H1 (cell line): Measurements from ENCODE around the gene ACP3. TPM values are rescaled to one million over a fixed set of nuclear protein-coding genes. Genes with fewer than 3 reads are reported as not detected.

Experiments
- CTCF ChIA-PET: fragments of 300-600 bp; sonication (Branson Sonifier 250); formaldehyde crosslinking; loops from one replicate; lab custom pipeline; 2021; ENCODE audit not compliant: partially characterized antibody; lab: Charles Lee
- POLR2A ChIA-PET: fragments of 300-600 bp; sonication (Branson Sonifier 250); formaldehyde crosslinking; loops from one replicate; lab custom pipeline; 2021; ENCODE audit warnings: inconsistent platforms; ENCODE audit not compliant: partially characterized antibody; lab: Charles Lee
- DNase-seq, 2 experiments: peaks; one replicate each; pipeline versions ENCODE4 v3.0.0 to v3.0.0-alpha.2; 2010 to 2022; ENCODE audit warnings: low spot score in 2 of 2, low read depth in 1 of 2, mixed read lengths in 1 of 2
- FAIRE-seq: peaks from 2 replicates; lab custom pipeline; 2011; peaks lifted over from hg19 to GRCh38; lab: Jason Lieb, UNC
- H2AFZ ChIP-seq: 2 replicates; pipeline ENCODE4 v1.8.1; 2012; ENCODE audit warnings: low read length, inconsistent platforms
- H2AK5ac ChIP-seq: 2 replicates; pipeline ENCODE4 v1.6.1; 2013; ENCODE audit warnings: low read depth, low read length
- H2BK120ac ChIP-seq: replicated peaks from 2 replicates; pipeline ENCODE3; 2013; ENCODE audit warnings: low read depth, low read length, inconsistent platforms
- H2BK12ac ChIP-seq: 2 replicates; pipeline ENCODE4 v1.6.1; 2013; ENCODE audit warnings: low read depth, low read length
- H2BK15ac ChIP-seq: 2 replicates; pipeline ENCODE4 v1.6.1; 2013; ENCODE audit warnings: low read length
- H2BK20ac ChIP-seq: 2 replicates; pipeline ENCODE4 v1.6.1; 2013; ENCODE audit warnings: low read length
- H2BK5ac ChIP-seq: 2 replicates; pipeline ENCODE4 v1.6.1; 2013; ENCODE audit warnings: low read depth, low read length
- H3K14ac ChIP-seq: 2 replicates; pipeline ENCODE4 v1.6.1; 2013; ENCODE audit warnings: inconsistent platforms; ENCODE audit not compliant: insufficient read length
- H3K18ac ChIP-seq: 2 replicates; pipeline ENCODE4 v1.6.1; 2013; ENCODE audit warnings: low read length; ENCODE audit errors: extremely low read depth
- H3K23ac ChIP-seq: 2 replicates; pipeline ENCODE4 v1.6.1; 2013; ENCODE audit warnings: inconsistent platforms; ENCODE audit not compliant: insufficient read length
- H3K23me2 ChIP-seq: 2 replicates; pipeline ENCODE4 v1.6.1; 2013; ENCODE audit warnings: low read depth, low read length
- H3K27ac ChIP-seq: 2 replicates; pipeline ENCODE4 v1.6.1; 2011; ENCODE audit warnings: low read depth, low read length, inconsistent platforms
- H3K27me3 ChIP-seq, 4 experiments: replicated peaks in 1 of 4; 1 replicate in 1 of 4; 2 replicates in 3 of 4; pipeline versions ENCODE4 v1.6.1 to v1.8.1; 2011 to 2013; ENCODE audit warnings: low read length in 3 of 4, mild to moderate bottlenecking in 3 of 4, inconsistent platforms in 2 of 4, mixed read lengths in 2 of 4, moderate library complexity in 1 of 4; ENCODE audit not compliant: control insufficient read depth in 3 of 4, insufficient read depth in 3 of 4; ENCODE audit errors: extremely low read depth in 1 of 4
- H3K36me3 ChIP-seq, 4 experiments: 2 replicates each; pipeline versions ENCODE4 v1.6.1 to v1.8.1; 2011 to 2013; ENCODE audit warnings: mild to moderate bottlenecking in 4 of 4, low read length in 3 of 4, moderate library complexity in 2 of 4, control low read depth in 1 of 4, inconsistent platforms in 1 of 4; ENCODE audit not compliant: insufficient read depth in 4 of 4, control insufficient read depth in 2 of 4
- H3K4ac ChIP-seq: replicated peaks from 2 replicates; pipeline ENCODE3; 2013; ENCODE audit warnings: low read length, low read depth, mixed read lengths, inconsistent platforms; ENCODE audit not compliant: insufficient read length
- H3K4me1 ChIP-seq, 4 experiments: replicated peaks in 1 of 4; 1 replicate in 1 of 4; 2 replicates in 3 of 4; pipeline versions ENCODE4 v1.6.1 to v1.8.1; 2011 to 2013; ENCODE audit warnings: low read length in 3 of 4, inconsistent platforms in 2 of 4, mixed read lengths in 1 of 4; ENCODE audit not compliant: insufficient read depth in 4 of 4, control insufficient read depth in 3 of 4
- H3K4me2 ChIP-seq, 2 experiments: 2 replicates each; pipeline versions ENCODE4 v1.6.1 to v1.8.1; 2011 to 2013; ENCODE audit warnings: low read depth in 2 of 2, low read length in 2 of 2, control low read depth in 1 of 2, inconsistent platforms in 1 of 2, mild to moderate bottlenecking in 1 of 2; ENCODE audit not compliant: insufficient read depth in 1 of 2
- H3K4me3 ChIP-seq, 4 experiments: fragments of 200-600, 300-600 bp in 1 of 4; sonication (generic), shearing (Covaris generic), sonication (Bioruptor Twin) in 1 of 4; 2 replicates each; pipeline versions ENCODE4 v1.5.1 to v1.8.1; 2011 to 2016; ENCODE audit warnings: low read length in 4 of 4, low read depth in 3 of 4, control low read depth in 2 of 4, inconsistent platforms in 2 of 4, mild to moderate bottlenecking in 2 of 4, mixed read lengths in 1 of 4, moderate library complexity in 1 of 4; ENCODE audit not compliant: insufficient read depth in 2 of 4; ENCODE audit errors: extremely low read depth in 1 of 4
- H3K56ac ChIP-seq: replicated peaks from 2 replicates; pipeline ENCODE3; 2013; ENCODE audit warnings: low read depth, mild to moderate bottlenecking, mixed read lengths, low read length, inconsistent platforms; ENCODE audit not compliant: insufficient read length
- H3K79me1 ChIP-seq: 2 replicates; pipeline ENCODE4 v1.6.1; 2013; ENCODE audit warnings: low read depth, low read length, control low read depth
- H3K79me2 ChIP-seq, 2 experiments: 2 replicates each; pipeline versions ENCODE4 v1.6.1 to v1.8.1; 2012 to 2013; ENCODE audit warnings: low read length in 2 of 2, mild to moderate bottlenecking in 2 of 2, inconsistent platforms in 1 of 2; ENCODE audit not compliant: insufficient read depth in 2 of 2, control insufficient read depth in 1 of 2
- H3K9ac ChIP-seq, 4 experiments: replicated peaks in 1 of 4; 1 replicate in 1 of 4; 2 replicates in 3 of 4; pipeline versions ENCODE4 v1.6.1 to v1.8.1; 2011 to 2013; ENCODE audit warnings: low read depth in 3 of 4, low read length in 3 of 4, control low read depth in 2 of 4, mild to moderate bottlenecking in 2 of 4, moderate library complexity in 2 of 4, inconsistent platforms in 1 of 4; ENCODE audit errors: extremely low read depth in 1 of 4
- H3K9me3 ChIP-seq, 2 experiments: 2 replicates each; pipeline versions ENCODE4 v1.6.1 to v1.8.1; 2012 to 2013; ENCODE audit warnings: mild to moderate bottlenecking in 2 of 2, moderate library complexity in 2 of 2, control low read depth in 1 of 2, inconsistent platforms in 1 of 2, low read depth in 1 of 2, low read length in 1 of 2, mixed read lengths in 1 of 2; ENCODE audit not compliant: insufficient read depth in 2 of 2
- H4K20me1 ChIP-seq, 2 experiments: replicated peaks in 1 of 2; 2 replicates each; pipeline versions ENCODE3 to v1.8.1; 2011 to 2013; ENCODE audit warnings: inconsistent platforms in 2 of 2, low read length in 2 of 2, mild to moderate bottlenecking in 1 of 2; ENCODE audit not compliant: insufficient read depth in 2 of 2, control insufficient read depth in 1 of 2
- H4K5ac ChIP-seq: 2 replicates; pipeline ENCODE4 v1.6.1; 2013; ENCODE audit warnings: low read length, low read depth, mixed read lengths, inconsistent platforms; ENCODE audit not compliant: insufficient read length
- H4K8ac ChIP-seq: 2 replicates; pipeline ENCODE4 v1.8.0; 2013; ENCODE audit warnings: mild to moderate bottlenecking, moderate library complexity, low read length, inconsistent platforms; ENCODE audit not compliant: insufficient read depth; ENCODE audit errors: extremely low read depth
- H4K91ac ChIP-seq: replicated peaks from 2 replicates; pipeline ENCODE3; 2013; ENCODE audit warnings: low read length, mixed read lengths, inconsistent platforms; ENCODE audit not compliant: insufficient read length
- ATF2 ChIP-seq: IDR thresholded peaks from 2 replicates; pipeline ENCODE4 v1.6.1; 2012; ENCODE audit warnings: low read length, inconsistent platforms
- CEBPB ChIP-seq: IDR thresholded peaks from 2 replicates; pipeline ENCODE4 v1.6.1; 2012; ENCODE audit warnings: low read depth, low read length
- CHD2 ChIP-seq: IDR thresholded peaks from 2 replicates; pipeline ENCODE4 v1.6.1; 2012; ENCODE audit warnings: low read length, improper control_type of control experiment
- GABPA ChIP-seq: IDR thresholded peaks from 2 replicates; pipeline ENCODE4 v1.6.1; 2011; ENCODE audit warnings: mild to moderate bottlenecking, low read length, moderate library complexity, borderline replicate concordance; ENCODE audit not compliant: insufficient read depth
- GTF2F1 ChIP-seq: IDR thresholded peaks from 2 replicates; pipeline ENCODE4 v1.6.1; 2012; ENCODE audit warnings: low read depth, low read length, improper control_type of control experiment, borderline replicate concordance
- KDM4A ChIP-seq: IDR thresholded peaks from one replicate; pipeline ENCODE4 v1.7.1; 2012; ENCODE audit warnings: low read depth, mild to moderate bottlenecking, moderate library complexity, low read length, inconsistent platforms; ENCODE audit not compliant: severe bottlenecking
- RNF2 ChIP-seq: fragments of 200-900, 300-1000 bp; sonication (generic); IDR thresholded peaks from 2 replicates; pipeline ENCODE4 v1.7.1; 2016; ENCODE audit warnings: borderline replicate concordance, low read depth, mild to moderate bottlenecking, antibody characterized with exemption, low read length; ENCODE audit not compliant: poor library complexity, severe bottlenecking; ENCODE audit errors: missing control alignments
- TBP ChIP-seq: IDR thresholded peaks from 2 replicates; pipeline ENCODE4 v1.6.1; 2011; ENCODE audit warnings: low read depth, low read length, improper control_type of control experiment
- WGBS, 2 experiments: shearing (Covaris generic) in 1 of 2; methylation state at CpG; one replicate each; pipeline versions ENCODE4 v1.1.6 to v1.1.7; 2013 to 2015; ENCODE audit warnings: low lambda C conversion rate in 2 of 2, mixed read lengths in 2 of 2, inconsistent platforms in 1 of 2, low coverage in 1 of 2, missing lambda C conversion rate in 1 of 2; ENCODE audit not compliant: insufficient replicate concordance in 2 of 2, insufficient coverage in 1 of 2, insufficient read length in 1 of 2; ENCODE audit errors: extremely low coverage in 1 of 2, missing lambda C conversion rate in 1 of 2; 5-methylcytosine and 5-hydroxymethylcytosine counted together
- polyA plus RNA-seq, 7 experiments: library from polyadenylated mRNA; depleted of rRNA in 3 of 7; stranded (reverse) in 5 of 7; unstranded in 2 of 7; fragments of >200 nt in 5 of 7; fragments of 200-250 nt in 2 of 7; gene quantifications; 1 replicate in 5 of 7; 2 replicates in 1 of 7; 4 replicates in 1 of 7; pipeline versions ENCODE4 v1.2.1 to v1.2.3, GENCODE V29; 2011 to 2013; ENCODE audit warnings: missing spikeins in 2 of 7, mixed read lengths in 2 of 7
- total RNA-seq: library from RNA; stranded (reverse); fragmentation: NEBNext Ultra II Directional; extraction: Animal tissue kit (Norgen Biotek cat#: 25700); gene quantifications from 2 replicates; pipeline ENCODE4 v1.2.1, GENCODE V29; 2021
- TF ChIP-seq, protein P1 (sequence below), 3 experiments: IDR thresholded peaks; 1 replicate in 2 of 3; 2 replicates in 1 of 3; pipeline versions ENCODE4 v1.5.1 to v1.6.1; 2011; ENCODE audit warnings: low read length in 3 of 3, mild to moderate bottlenecking in 3 of 3, inconsistent platforms in 2 of 3, low read depth in 1 of 3, moderate library complexity in 1 of 3; ENCODE audit not compliant: insufficient read depth in 1 of 3; ENCODE audit errors: control extremely low read depth in 1 of 3

ACP3 gene
- total and polyA plus RNA-seq, 2 of the 8 experiments (the other 6 are each of a cell fraction or from before 2014, with no cell fraction given), result 1.2 to 1.4 TPM

- no peak for DNase-seq
- no peaks in the 10 kb centered on the region for H3K23me2 ChIP-seq
- H3K18ac ChIP-seq, result no peak overlapping the region
- H4K8ac ChIP-seq, result no peak overlapping the region
- no peak overlapping the region for H3K56ac ChIP-seq
- H3K79me2 ChIP-seq, result no peaks in the 10 kb centered on the region
- no peak overlapping the region for H2AK5ac ChIP-seq
- H3K36me3 ChIP-seq, result no peaks in the 10 kb centered on the region
- no peak overlapping the region for H2BK20ac ChIP-seq
- no peaks in the 10 kb centered on the region for H3K79me1 ChIP-seq
- no peak overlapping the region for H4K5ac ChIP-seq
- no peak overlapping the region for H2AFZ ChIP-seq
- H3K9me3 ChIP-seq, result no peaks in the 10 kb centered on the region; a peak in 1 of 4 replicates
- ChIA-PET CTCF (interaction anchor here (1.6 to 15.4 kb wide), 4 partner anchors 14 to 136 kb away, joined by 3 to 486 read pairs (median 92); no protein-coding TSS in a partner anchor), POLR2A (interaction anchor here (3.9 to 6.2 kb wide), 2 partner anchors 12 to 42 kb away, joined by 26 to 32 read pairs; no protein-coding TSS in a partner anchor)
- no peaks in the 10 kb centered on the region for H3K27me3 ChIP-seq
- no peak overlapping the region for H2BK12ac ChIP-seq
- no peak for FAIRE-seq
- no peak overlapping the region for H2BK5ac ChIP-seq
- H3K4me2 ChIP-seq, result no peak overlapping the region
- H3K14ac ChIP-seq, result no peak overlapping the region
- H4K20me1 ChIP-seq, result no peaks in the 10 kb centered on the region
- H2BK15ac ChIP-seq, result no peak overlapping the region
- H3K27ac ChIP-seq, result no peak overlapping the region
- H3K9ac ChIP-seq, result no peak overlapping the region
- WGBS, 2 experiments, result 87% methylated on average over 2 of the region's 2 CpGs; no CpG with 5 or more reads in 1 of the 2 experiments
- H3K4me1 ChIP-seq, result 0 out of 7 replicates have a peak, but pooled peaks cover 0 to 5% (median 0%) of the 10 kb centered on the region in 4 experiments
- H2BK120ac ChIP-seq, result no peak overlapping the region
- no peak overlapping the region for H4K91ac ChIP-seq
- no peak overlapping the region for H3K4me3 ChIP-seq
- no peak overlapping the region for H3K4ac ChIP-seq
- no peak overlapping the region for H3K23ac ChIP-seq
- TF ChIP-seq TBP (no peak), GTF2F1 (no peak), GABPA (no peak), KDM4A (no peak), ATF2 (no peak), CEBPB (no peak), RNF2 (no peak), CHD2 (no peak)
- TF ChIP-seq, protein P1, sequence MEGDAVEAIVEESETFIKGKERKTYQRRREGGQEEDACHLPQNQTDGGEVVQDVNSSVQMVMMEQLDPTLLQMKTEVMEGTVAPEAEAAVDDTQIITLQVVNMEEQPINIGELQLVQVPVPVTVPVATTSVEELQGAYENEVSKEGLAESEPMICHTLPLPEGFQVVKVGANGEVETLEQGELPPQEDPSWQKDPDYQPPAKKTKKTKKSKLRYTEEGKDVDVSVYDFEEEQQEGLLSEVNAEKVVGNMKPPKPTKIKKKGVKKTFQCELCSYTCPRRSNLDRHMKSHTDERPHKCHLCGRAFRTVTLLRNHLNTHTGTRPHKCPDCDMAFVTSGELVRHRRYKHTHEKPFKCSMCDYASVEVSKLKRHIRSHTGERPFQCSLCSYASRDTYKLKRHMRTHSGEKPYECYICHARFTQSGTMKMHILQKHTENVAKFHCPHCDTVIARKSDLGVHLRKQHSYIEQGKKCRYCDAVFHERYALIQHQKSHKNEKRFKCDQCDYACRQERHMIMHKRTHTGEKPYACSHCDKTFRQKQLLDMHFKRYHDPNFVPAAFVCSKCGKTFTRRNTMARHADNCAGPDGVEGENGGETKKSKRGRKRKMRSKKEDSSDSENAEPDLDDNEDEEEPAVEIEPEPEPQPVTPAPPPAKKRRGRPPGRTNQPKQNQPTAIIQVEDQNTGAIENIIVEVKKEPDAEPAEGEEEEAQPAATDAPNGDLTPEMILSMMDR (IDR thresholded peaks at IDR 0.05; ENCODE audit: control extremely low read depth in 1 of 3, insufficient read depth in 1 of 3, low read depth in 1 of 3, low read length in 3 of 3), result no peak
These were observed 77.1 kb downstream of the ACP3 start for GRCh38 chr3:132394320-132394719.
